ENCODE results near the gene COL1A1.

Gene COL1A1

GRCh38 chr17:50199803-50200456 is 1.5 kb downstream of the COL1A1 start:
- peak; percentile 23 to 54 for DNase-seq (ENCODE audit: low read depth in 2 of 2)

- DNase-seq (ENCODE audit: low read depth in 2 of 2), result no peak
Observed at GRCh38 chr17:50199211-50199802, 2.1 kb downstream of the COL1A1 start.

GRCh38 chr17:50198026-50198669 is 3.3 kb downstream of the COL1A1 start:
- peak; percentile 52 to 54 for DNase-seq (ENCODE audit: low read depth in 2 of 2)

- DNase-seq (ENCODE audit: low read depth in 2 of 2), result no peak
Observed at GRCh38 chr17:50196826-50197225, 4.6 kb downstream of the COL1A1 start.

GRCh38 chr17:50196036-50196435 is 5.4 kb downstream of the COL1A1 start:
- no peak for DNase-seq (ENCODE audit: low read depth in 2 of 2)

- no peak for DNase-seq (ENCODE audit: low read depth in 2 of 2)
Observed at GRCh38 chr17:50194934-50195865, 6.2 kb downstream of the COL1A1 start.

- DNase-seq (ENCODE audit: low read depth in 2 of 2), result no peak
Observed at GRCh38 chr17:50194140-50194933, 7.1 kb downstream of the COL1A1 start.

- no peak for DNase-seq (ENCODE audit: low read depth in 2 of 2)
Observed at GRCh38 chr17:50192618-50193291, 8.7 kb downstream of the COL1A1 start.

GRCh38 chr17:50192144-50192617 is 9.2 kb downstream of the COL1A1 start:
- DNase-seq (ENCODE audit: low read depth in 2 of 2), result no peak

- DNase-seq (ENCODE audit: low read depth in 2 of 2), result no peak
Observed at GRCh38 chr17:50191359-50192143, 9.9 kb downstream of the COL1A1 start.

- no peak for DNase-seq (ENCODE audit: low read depth in 2 of 2)
Observed at GRCh38 chr17:50190603-50191358, 10.7 kb downstream of the COL1A1 start.

- no peak for DNase-seq (ENCODE audit: low read depth in 2 of 2)
Observed at GRCh38 chr17:50190293-50190602, 11.2 kb downstream of the COL1A1 start.

GRCh38 chr17:50189550-50190292 is 11.7 kb downstream of the COL1A1 start:
- DNase-seq (ENCODE audit: low read depth in 2 of 2), result no peak

GRCh38 chr17:50188921-50189549 is 12.4 kb downstream of the COL1A1 start:
- no peak for DNase-seq (ENCODE audit: low read depth in 2 of 2)

GRCh38 chr17:50188531-50188920 is 12.9 kb downstream of the COL1A1 start:
- no peak for DNase-seq (ENCODE audit: low read depth in 2 of 2)

GRCh38 chr17:50187751-50188530 is 13.5 kb downstream of the COL1A1 start:
- no peak for DNase-seq (ENCODE audit: low read depth in 2 of 2)

- DNase-seq (ENCODE audit: low read depth in 2 of 2), result no peak
Observed at GRCh38 chr17:50187394-50187725, 14.1 kb downstream of the COL1A1 start.

Measured in activated CD4-positive, alpha-beta T cell treated with anti-CD3 and anti-CD28 coated beads for 24 hours (primary cell).